NCI-H2107 (cell line): ENCODE data around the gene OR7A10.

Experiments used
- DNase-seq: peaks from one replicate; lab custom pipeline; 2025; lab: John Stamatoyannopoulos, UW

Gene OR7A10

GRCh38 chr19:14848822-14849221, at the start of gene OR7A10:
OR7A10 (minus strand) TSS chr19:14848922; CDS start chr19:14841877, 7,045 bp downstream.
- no peak for DNase-seq

- no peak for DNase-seq
Measured at GRCh38 chr19:14890643-14891379, 42.1 kb upstream of the OR7A10 start.

- DNase-seq: no peak
Measured at GRCh38 chr19:14889994-14890642, 41.4 kb upstream of the OR7A10 start.

GRCh38 chr19:14886032-14886431, 37.3 kb upstream of the OR7A10 start, which contains the start of gene OR7A17:
OR7A17 (minus strand) TSS chr19:14886132; CDS start chr19:14881355, 4,777 bp downstream.
- no peak for DNase-seq

DNA sequence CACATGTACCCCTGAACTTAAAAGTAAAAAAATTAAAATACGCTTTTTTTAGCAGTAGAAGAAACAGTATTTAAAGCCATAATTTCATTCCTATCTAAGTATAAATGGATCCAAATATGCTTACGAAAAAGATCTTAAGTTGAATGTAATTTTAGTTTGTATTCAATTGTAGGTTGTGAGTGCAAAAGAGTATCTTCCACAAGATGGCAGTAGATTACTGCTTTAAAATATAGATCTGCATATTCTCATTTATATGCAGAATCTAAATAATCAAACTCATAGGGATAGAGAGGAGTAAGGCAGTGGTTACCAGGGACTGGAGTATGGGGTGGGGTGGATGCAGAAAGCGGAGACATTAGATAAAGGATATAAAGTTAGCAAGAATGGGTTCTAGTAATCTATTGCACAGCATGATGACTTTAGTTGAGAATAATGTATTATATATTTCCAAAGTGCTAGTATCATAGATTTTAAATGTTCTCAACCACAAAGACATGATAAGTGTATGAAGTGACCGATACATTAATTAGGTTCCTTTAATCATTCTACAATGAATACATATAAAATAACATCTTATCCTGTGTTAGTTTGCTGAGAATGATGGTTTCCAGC, 23.0 kb upstream of the OR7A10 start:
- DNase-seq: no peak

DNA sequence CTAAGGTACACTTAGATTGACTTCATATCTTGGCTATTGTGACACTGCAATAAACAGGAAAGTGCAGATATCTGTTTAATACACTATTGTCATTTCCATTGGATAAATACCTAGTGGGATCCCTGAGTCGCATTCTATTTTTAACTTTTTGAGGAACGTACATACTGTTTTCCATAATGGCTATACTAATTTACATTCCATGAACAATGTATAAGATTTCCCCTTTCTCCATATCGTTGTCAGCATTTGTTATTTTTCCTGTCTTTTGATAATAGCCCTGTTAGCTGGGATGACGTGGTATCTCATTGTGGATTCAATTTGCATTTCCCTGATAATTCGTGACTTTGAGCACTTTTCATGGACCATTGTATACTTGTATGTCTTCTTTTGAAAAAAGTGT, 19.8 kb upstream of the OR7A10 start:
- no peak for DNase-seq

GRCh38 chr19:14843578-14843977, 5.1 kb downstream of the OR7A10 start:
- DNase-seq: no peak

GRCh38 chr19:14843169-14843568, 5.6 kb downstream of the OR7A10 start:
- no peak for DNase-seq

DNA sequence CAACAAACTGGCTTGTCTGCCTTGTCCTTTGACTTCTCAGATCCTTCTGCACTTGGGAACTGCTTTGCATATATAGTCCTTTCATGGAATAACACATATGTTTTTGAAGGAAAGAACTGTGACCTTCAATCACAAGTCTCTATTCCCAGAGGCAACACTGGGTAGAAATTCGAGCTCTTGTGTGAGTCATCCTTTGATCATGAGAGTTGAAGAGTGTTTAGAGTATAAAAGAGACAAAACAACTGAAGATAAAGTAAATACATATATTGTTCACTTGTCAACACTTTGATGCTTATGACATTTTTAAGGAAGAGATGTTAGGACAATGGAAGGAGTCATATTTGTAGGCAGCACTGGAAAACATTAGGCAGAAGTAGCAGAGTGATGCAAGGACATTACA, 8.5 kb downstream of the OR7A10 start:
- no peak for DNase-seq

- DNase-seq: no peak
Measured at GRCh38 chr19:14837391-14837790, 11.3 kb downstream of the OR7A10 start.

DNA sequence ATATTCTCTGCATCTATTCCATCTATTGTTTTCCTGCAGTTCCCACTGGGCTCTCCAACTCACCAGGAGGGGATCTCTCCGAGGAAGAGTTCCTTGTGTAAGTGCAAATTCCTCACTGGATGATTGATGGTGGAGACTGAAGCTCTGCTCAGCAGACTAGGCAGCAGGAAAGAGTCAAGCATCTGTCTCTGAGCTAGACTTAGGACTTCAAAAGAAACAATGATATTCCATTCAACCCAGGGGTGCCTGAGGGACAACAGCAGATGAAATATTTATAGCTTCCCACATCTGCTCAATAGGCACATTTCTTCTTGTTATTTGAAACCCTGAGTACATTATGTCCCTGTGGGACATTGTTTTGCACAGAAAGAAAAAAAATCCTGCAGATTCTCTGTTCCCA, 13.7 kb downstream of the OR7A10 start, which contains the start of the genes OR7A5 and OR7C1:
Gene OR7A5, minus strand, starts transcription at position 175 of the 400 bp plus-strand sequence. CDS start 6,944 bp downstream, outside the sequence.
Gene OR7C1, minus strand, starts transcription at position 175 of the 400 bp plus-strand sequence. CDS start 35,049 bp downstream, outside the sequence.
- no peak for DNase-seq

DNA sequence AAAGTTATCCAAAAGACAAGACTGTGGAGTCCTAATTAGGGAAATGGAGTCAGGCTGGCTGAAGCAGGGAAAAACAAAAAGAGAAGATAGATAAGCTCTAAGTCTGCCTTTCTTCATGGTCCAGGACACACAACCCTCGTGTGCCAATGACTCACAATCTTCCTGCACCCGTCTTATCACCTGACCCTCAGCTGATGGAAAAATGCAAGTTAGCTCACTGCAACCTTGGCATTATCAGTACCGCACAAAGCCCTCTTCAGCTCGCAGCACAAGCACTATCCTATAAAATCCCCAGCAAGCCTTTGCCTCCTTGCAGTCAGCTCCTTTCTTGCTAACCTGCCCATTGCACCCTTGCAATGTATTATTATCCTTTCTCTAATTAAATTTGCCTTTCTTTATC, 18.0 kb downstream of the OR7A10 start:
- no peak for DNase-seq

- no peak for DNase-seq
Measured at GRCh38 chr19:14826006-14826405, 22.7 kb downstream of the OR7A10 start.

DNA sequence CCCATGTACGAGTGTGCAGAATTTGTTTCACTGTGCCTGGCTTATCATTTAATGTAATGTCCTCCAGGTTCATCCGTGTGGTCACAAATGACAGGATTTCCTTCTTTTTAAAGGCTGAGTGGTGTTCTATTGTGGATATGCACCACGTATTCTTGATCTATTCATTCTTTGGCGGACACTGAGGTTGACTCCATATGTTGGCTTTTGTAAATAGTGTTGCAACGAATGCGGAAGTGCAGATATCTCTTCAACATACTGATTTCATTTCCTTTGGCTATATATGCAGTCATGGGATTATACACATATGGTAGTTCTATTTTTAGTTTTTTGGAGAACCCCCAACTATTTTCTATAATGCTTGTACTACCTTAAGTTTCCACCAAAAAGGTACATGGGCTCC, 26.8 kb downstream of the OR7A10 start:
- DNase-seq: no peak

- no peak for DNase-seq
Measured at GRCh38 chr19:14818588-14818987, 30.1 kb downstream of the OR7A10 start.

GRCh38 chr19:14817052-14817451, 31.7 kb downstream of the OR7A10 start:
- DNase-seq: no peak

DNA sequence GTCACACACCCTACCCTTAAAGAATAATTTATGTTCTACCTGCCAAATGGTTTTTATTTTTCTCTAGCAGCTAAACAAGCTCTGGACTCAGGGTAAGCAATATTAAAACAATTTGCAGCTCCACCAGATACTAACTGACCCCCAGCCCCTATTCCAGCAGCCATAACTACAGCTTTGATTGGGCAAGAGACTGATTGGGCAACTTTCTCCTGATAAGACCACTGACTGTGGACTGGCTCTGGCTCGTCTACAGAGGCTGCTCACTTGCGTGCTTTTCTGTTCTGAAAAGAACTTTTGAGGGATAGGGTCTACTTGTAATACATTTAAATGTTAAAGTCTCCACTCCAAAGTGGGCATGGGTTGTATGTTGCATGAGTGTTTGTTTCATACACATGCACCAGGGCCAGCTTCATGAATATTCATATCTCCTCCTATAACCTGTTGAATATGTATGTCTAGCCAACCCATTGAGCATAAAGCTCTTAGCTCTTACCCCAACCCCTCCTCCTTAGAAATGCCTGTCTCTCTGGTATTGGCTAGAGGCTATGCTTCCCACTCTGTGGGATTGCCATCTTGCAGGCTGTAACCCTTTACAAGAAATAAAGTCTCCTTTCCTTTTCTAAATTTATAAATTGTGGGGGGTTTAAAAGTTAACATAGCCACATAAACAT, 33.6 kb downstream of the OR7A10 start:
- DNase-seq: no peak

- no peak for DNase-seq
Measured at GRCh38 chr19:14809272-14810057, 39.3 kb downstream of the OR7A10 start.

GRCh38 chr19:14804765-14805164, 44.0 kb downstream of the OR7A10 start:
- DNase-seq: no peak

- no peak for DNase-seq
Measured at GRCh38 chr19:14798760-14799159, 50.0 kb downstream of the OR7A10 start.

DNA sequence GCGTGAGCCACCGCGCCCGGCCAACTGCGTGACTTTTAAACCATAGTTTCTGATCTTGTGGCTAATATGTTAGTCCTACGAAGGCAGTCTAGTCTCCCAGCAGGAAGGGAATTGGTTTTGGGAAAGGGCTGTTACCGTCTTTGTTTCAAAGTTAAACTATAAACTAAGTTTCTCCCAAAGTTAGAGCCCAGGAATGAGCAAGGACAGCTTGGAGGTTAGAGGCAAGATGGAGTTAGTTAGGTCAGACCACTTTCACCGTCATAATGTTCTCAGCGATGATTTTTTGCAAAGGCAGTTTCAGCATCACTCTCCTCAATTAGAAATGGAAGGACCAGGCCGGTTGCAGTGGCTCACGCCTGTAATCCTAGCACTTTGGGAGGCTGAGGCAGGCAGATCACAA, 52.7 kb downstream of the OR7A10 start:
- no peak for DNase-seq
